A549 (cell line): ENCODE results near the gene S100A4.

ENCODE experiments used
- CHD2 ChIP-seq: fragments of 150-350 bp; IDR thresholded peaks from 2 replicates; pipeline ENCODE4 v1.6.1; 2014; ENCODE audit warnings: low read length; ENCODE audit not compliant: partially characterized antibody
- ESRRA ChIP-seq: fragments of 150-350 bp; IDR thresholded peaks from 2 replicates; pipeline ENCODE4 v1.6.1; 2014; ENCODE audit warnings: mild to moderate bottlenecking, low read length, borderline replicate concordance
- SREBF2 ChIP-seq: fragments of 450-650 bp; IDR thresholded peaks from 2 replicates; pipeline ENCODE4 v1.6.1; 2014; ENCODE audit warnings: mild to moderate bottlenecking, moderate library complexity
- TF ChIP-seq, protein P1 (sequence below): fragments of >200 bp; sonication (Bioruptor Twin); formaldehyde crosslinking; IDR thresholded peaks from 3 replicates; pipeline ENCODE4 v1.5.1; 2016
- TF ChIP-seq, protein P2 (sequence below): IDR thresholded peaks from 2 replicates; pipeline ENCODE4 v1.6.1; 2012

DNA sequence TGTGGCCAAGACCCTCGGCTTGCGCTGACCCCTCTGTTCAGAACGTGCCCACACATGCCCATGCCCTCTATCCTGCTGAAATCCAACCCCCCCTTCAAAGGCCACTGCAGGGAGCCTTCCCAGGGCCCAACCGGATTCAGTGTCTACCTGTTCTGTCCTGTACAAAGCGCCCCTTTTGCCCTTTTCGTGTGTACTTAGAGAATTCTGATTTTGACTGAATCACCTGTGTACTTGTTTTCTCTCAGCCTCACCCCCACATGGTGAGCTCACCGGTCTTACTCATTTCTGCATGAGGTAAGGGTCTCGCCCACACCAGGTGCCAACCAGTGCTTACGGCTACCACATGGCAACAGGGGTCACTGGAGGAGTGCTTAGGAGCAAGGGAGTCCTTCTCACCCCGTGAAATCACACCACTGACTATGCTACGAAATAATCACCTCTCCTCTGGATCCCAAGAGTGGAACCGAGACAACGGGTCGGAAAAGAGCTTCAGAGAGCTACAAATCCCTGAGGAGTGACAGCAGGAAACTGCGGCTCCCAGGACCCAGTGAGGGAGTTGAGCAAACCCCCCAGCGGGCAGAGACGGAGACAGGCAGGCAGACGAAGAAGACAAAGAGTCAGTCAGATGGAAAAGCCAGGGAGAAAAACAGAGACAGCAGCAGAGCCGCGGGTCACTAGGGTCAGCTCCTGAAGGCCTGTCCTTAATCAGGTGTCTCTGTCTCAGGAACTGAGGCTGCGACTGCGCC lies 22.2 kb upstream of the S100A4 start:
- TF ChIP-seq, protein P1, sequence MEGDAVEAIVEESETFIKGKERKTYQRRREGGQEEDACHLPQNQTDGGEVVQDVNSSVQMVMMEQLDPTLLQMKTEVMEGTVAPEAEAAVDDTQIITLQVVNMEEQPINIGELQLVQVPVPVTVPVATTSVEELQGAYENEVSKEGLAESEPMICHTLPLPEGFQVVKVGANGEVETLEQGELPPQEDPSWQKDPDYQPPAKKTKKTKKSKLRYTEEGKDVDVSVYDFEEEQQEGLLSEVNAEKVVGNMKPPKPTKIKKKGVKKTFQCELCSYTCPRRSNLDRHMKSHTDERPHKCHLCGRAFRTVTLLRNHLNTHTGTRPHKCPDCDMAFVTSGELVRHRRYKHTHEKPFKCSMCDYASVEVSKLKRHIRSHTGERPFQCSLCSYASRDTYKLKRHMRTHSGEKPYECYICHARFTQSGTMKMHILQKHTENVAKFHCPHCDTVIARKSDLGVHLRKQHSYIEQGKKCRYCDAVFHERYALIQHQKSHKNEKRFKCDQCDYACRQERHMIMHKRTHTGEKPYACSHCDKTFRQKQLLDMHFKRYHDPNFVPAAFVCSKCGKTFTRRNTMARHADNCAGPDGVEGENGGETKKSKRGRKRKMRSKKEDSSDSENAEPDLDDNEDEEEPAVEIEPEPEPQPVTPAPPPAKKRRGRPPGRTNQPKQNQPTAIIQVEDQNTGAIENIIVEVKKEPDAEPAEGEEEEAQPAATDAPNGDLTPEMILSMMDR, result no peak
- TF ChIP-seq, protein P2, sequence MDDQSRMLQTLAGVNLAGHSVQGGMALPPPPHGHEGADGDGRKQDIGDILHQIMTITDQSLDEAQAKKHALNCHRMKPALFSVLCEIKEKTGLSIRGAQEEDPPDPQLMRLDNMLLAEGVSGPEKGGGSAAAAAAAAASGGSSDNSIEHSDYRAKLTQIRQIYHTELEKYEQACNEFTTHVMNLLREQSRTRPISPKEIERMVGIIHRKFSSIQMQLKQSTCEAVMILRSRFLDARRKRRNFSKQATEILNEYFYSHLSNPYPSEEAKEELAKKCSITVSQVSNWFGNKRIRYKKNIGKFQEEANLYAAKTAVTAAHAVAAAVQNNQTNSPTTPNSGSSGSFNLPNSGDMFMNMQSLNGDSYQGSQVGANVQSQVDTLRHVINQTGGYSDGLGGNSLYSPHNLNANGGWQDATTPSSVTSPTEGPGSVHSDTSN, result no peak
- no peak for TF ChIP-seq CHD2
- TF ChIP-seq SREBF2, result no peak
- no peak for TF ChIP-seq ESRRA
